Activated CD4-positive, alpha-beta T cell treated with anti-CD3 and anti-CD28 coated beads, Interleukin-2, amount 50 U/mL, for 4 hours (primary cell): Measurements from ENCODE around the gene SLC2A11.
A peak's percentile ranks its signal among the peaks of the same experiment; 100 is the strongest.

Experiments
- DNase-seq, 2 experiments: peaks; one replicate each; pipeline ENCODE4 v3.0.0-alpha.2; 2020

The SLC2A11 gene, protein sequence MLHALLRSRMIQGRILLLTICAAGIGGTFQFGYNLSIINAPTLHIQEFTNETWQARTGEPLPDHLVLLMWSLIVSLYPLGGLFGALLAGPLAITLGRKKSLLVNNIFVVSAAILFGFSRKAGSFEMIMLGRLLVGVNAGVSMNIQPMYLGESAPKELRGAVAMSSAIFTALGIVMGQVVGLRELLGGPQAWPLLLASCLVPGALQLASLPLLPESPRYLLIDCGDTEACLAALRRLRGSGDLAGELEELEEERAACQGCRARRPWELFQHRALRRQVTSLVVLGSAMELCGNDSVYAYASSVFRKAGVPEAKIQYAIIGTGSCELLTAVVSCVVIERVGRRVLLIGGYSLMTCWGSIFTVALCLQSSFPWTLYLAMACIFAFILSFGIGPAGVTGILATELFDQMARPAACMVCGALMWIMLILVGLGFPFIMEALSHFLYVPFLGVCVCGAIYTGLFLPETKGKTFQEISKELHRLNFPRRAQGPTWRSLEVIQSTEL

DNA sequence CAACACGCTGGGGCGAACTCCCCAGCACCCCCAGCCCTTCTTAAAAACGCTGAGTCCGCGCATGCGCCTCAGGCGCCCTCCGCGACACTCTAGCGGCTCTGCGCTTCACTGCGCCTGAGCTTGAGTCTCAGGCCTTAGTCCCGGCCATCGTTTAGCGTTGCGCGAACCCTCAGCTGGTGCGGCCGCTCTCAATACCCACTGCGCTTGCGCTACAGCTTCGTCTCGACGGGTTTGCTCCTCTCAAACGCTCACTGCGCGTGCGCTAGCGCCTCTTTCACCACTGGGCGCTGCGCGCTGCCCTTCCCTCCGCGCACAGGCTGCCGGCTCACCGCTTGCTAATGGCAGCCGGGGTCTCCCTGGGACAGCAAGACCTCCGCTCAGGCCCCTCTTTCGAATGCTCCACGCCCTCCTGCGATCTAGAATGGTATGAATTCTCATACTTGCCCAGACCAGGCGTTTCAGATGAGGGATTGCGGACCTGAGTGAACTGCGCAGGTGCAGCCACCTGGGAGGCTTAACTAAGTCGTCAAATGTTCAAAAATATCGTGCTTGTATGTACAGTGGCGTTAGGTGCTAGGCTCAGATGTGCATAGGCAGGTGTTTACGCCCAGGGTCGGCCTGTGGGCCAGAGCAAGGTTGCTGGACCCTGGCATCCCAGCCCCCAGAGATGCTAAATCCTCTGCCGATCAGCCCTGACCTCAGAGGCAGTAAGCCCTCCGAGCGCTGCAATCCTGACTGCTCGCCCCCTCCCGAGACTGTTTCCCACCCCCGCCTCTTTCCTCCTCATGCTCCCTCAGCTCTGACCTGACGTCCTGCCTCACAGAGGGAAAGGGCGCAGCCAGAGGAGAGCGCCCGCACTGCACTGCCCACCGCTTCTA, at the start of gene SLC2A11:
TSS of gene SLC2A11 (plus strand) at position 270 of the 878 bp plus-strand sequence. CDS start at position 395, 125 bp downstream.
- peak; percentile 86 to 91 for DNase-seq

DNA sequence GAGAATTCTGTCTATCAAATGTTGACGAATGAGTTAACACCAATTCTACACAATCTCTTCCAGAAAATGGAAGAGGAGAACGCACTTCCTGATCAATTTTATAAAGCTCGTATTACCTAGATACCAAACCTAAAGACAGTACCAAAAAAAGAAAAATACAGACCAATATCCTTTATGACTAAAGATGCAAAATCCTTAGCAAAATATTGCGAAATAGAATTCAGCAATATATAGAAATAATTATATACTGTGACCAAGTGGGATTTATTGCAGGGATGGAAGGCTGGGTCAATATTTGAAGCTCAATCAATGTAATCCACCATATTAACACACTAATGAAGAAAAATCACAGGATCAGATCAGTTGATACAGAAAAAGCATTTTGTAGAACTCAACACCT, 45.3 kb upstream of the SLC2A11 start:
- DNase-seq: no peak

DNA sequence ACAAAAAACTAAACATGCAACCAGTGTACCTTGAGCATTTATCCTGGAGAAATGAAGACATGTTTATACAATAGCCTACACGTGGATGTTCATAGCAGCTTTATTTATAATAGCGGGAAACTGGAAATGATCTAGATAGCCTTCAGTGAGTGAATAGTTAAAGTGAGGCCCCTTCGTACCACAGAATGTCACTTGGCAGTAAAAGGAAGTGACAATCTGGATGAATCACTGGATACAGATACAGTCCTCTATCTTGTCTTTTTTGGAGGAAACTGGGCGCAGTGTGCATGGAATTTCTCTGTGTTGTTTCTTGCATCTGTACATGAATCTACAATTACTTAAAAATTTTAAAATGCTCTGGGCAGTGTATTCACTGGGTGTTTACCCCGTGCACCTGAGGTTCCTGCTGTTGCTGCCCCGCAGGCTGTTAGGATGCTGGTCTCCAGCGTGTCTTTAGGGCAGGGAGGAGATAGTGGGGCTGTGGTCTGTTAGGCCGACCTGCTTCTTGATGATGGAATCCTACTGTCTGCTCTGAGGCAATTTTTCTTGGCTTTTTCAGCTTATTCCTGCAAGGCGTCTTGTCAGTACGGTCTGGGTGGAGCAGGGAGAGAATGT, 42.0 kb upstream of the SLC2A11 start:
- no peak for DNase-seq

DNA sequence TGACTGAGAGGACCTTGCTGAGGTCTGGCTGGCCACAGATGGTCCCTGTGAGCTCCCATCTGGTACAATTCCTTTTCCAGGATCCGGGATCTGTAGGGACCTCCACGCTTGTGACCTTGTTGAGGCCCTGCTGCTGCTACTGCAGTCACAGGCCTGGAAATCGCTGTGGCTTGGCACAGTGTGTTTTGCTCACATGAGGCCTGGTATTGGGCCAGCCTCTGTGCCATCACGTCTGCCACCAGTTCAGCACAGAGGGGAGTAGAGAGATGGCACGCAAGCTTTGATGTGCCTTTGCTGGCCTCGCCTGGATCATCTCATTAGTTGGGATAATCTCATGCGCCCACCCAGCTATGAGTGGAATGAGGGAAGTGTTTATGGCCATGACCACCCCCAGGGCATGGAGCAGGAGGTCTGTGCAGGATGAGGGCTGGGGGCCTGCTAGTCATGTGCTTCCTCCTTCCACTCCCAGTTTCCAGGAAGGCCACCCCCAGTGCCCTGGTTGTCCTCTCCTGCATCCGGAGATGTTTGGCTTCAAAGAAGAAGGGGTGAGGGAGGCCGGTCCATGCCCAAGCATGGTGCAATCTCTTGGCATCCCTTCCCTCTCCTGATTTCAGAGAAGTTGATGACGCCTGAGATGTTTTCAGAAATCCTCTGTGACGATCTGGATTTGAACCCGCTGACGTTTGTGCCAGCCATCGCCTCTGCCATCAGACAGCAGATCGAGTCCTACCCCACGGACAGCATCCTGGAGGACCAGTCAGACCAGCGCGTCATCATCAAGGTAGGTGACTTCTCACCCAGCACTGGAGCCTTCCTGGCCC, 41.3 kb upstream of the SLC2A11 start:
- no peak for DNase-seq

DNA sequence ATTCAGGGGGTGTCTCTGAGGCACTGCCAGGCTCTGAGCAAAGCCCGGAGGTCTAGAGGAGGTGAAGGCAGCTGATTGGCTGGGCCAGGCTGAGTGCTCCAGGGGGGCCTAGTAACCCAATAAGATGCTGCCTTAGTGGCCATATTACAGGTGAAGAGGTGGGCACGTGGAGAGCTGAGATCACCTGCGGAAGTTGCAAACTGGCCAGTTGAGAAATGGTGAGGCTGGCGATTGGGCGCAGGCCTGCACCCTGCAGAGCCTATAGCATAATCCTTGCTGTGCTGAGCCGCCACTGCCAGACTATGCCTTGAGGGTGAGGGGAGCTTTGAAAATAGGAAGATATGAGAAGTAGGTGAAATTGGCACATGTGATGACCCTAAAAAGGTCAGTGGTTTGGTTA, 40.5 kb upstream of the SLC2A11 start:
- DNase-seq: no peak

DNA sequence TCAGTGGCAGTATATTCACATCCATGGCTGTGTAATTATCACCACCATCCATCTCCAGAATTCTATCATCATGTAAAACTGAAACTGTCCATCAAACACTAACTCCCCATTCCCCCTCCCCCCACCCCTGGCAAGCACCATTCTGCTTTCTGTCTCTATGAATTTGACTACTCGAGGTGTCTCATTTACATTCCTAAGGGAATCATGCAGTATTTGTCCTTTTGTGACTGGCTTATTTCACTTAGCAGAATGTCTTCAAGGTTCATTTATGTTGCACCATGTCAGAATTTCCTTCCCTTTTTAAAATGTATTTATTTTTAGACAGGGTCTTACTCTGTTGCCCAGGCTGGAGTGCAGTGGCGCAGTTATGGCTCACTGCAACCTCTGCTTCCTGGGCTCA, 39.1 kb upstream of the SLC2A11 start:
- DNase-seq: no peak

DNA sequence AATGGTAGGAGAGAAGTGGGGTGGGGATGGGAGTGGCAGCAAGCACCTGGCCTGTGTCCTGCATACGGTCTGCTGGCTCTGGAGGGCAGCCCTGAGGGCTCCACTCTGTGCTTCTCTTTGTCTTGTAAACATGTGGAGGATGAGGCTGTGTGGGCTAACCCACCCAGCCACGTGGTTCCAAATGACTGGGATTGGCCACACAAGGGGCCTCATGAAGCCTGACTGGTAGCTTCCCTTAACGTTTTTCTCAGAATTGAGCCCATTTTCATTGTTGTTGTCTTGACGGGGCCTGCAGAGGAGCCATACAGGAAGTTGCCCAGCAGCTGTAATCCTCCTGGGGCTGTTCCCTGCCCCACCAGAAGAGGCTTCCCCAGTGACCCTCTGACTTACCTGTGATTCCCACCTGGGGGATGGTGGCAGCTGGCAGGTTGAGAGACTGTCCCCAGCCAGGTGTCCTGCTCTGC, 36.9 kb upstream of the SLC2A11 start:
- no peak for DNase-seq

DNA sequence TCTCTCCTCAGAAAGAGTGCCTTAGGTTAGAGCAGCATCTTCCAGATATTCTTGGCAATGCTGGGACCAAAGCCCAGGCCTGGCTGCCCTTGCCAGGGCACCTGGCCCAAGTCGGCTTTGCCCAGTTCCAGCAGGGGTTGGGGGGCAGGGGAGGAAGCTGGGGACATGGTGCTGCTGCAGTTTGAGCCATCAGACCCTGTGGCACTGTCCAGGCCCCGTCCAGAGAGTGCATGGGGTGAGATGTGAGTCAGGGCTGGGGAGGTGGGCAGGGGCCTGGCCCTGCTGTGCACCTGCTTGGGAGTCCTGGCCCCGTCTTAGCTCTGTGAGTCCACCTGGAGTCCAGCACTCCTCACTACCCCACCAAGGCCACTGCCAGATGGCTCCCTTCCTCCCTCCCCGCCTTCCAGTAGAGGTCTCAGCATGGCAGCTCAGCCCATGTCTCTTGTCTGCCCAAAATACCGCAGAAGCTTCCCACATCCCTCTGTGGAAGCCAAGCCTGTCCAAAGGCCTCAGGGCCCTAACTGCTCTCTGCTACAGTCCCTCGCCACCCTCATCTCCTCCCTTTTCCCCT, 35.5 kb upstream of the SLC2A11 start:
- DNase-seq: no peak

DNA sequence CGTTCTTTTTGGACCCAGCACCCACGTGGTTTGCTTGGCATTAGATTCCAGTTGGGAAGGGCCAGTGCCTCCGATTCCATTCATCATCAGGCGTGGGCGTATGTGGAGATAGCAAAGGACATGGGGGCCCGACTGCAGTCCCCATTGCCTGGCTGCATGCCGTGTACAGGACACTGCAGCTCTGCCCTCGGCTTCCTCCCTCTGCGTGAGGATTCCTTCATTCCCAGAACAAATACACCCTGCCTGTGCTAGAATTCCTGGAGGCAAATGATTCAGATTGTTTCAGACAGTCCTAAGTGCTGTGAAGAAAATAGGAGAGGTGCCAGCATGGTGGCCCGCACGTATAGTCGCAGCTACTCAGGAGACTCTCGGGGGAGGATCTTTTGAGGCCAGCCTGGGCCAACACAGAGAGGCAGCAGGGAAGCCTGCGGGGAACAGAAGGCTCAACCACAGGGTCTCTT, 34.3 kb upstream of the SLC2A11 start:
- no peak for DNase-seq

DNA sequence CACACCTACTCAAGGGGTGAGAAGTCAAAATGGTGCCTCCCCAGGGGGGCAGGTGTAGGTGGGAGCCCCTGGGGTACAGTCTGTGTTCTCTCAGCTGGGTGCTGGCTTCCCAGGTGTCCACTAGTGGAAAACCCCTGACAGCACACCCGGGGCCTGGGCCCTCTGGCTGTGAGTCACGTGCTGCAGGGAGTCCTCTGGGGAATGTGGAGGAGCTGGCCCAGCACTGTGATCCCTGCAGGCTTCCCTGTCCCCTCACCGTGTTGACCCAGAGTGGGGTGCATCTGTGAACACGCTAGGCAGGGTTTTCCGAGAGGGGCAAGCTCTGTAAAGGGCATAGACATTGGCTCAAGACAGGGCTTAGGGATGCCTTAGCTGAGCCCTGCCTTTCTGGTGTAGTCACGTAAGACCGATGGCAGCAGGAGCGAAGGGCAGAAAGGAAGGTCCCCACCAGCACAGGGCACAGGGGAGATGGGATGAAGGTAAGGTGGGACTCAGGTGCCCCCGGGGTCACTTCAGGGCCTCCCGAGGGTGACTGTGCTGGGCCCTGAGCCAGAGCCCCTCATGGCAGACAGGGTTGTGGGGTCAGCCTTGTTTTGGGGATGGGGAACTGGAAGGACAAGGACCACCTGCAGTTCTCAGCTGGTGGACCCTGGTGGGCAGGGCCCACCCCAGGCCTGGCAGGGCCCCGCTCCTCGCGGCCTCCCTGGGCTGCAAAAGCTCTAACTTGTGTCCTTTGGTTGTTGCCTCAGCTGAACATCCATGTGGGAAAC, 33.0 kb upstream of the SLC2A11 start:
- no peak for DNase-seq

DNA sequence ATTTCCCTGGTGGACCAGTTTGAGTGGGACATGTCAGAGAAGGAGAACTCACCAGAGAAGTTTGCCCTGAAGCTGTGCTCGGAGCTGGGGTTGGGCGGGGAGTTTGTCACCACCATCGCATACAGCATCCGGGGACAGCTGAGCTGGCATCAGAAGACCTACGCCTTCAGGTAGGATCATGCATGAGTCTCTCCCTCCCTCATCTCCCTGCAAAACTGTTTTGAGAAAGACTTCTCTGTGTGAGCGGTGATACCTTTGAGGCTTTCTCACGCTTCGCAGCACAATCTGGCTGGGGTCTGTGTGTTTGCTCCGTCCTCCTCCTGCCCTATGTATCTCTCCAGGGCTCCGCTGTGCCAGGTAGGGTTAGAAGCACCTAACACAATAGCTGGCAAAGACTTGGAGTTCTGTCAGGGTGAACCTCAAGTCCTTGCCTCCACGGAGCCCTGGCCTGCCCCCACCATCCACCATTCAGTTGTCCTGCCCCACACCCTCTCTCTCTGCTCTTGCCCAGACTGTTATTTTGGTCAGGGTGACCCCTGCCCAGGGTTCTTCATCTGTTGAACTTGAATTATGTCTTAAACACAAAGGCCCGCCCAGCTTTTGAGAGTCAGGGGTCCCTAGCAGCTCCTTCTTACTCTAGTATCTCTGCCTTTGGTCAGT, 32.3 kb upstream of the SLC2A11 start:
- DNase-seq: no peak

DNA sequence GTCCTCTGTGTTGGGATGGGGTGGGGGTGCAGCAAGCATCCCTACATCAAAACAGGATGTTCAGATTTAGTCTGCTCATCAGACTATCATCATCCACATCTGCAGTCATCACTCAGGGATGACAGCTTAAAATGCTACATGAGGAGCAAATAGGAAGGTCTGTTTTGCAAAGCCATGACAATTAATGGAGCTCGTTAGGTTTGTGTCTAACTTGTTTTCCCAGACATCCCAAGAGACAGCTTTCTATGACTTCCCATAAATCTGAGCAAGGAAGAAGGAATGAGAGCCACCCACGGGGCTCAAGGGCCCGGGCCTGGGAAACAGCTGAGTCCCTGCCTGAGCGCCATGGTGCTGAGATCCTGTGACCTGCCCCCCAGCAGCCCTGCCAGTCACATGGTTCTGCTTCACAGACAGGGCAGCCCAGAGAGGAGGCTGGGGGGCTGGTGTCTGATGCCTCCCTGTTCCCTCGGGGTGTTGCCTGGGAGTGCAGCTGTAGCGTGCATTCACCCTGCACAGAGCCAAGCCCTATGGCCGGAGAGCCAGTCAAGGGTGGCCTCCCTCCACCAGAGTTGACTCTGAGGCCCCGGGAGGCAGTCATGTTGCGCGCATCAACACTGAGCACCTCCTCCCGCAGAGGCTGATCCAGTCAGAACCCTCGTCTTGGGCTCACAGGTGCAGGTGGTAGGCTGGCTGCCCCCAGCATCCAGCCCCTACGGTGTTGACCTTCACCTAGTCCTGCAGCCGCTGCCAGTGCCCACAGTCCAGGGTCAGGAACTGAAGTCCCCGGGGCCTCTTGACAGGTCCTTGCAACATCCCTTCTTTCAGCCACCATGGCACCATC, 30.9 kb upstream of the SLC2A11 start:
- no peak for DNase-seq

DNA sequence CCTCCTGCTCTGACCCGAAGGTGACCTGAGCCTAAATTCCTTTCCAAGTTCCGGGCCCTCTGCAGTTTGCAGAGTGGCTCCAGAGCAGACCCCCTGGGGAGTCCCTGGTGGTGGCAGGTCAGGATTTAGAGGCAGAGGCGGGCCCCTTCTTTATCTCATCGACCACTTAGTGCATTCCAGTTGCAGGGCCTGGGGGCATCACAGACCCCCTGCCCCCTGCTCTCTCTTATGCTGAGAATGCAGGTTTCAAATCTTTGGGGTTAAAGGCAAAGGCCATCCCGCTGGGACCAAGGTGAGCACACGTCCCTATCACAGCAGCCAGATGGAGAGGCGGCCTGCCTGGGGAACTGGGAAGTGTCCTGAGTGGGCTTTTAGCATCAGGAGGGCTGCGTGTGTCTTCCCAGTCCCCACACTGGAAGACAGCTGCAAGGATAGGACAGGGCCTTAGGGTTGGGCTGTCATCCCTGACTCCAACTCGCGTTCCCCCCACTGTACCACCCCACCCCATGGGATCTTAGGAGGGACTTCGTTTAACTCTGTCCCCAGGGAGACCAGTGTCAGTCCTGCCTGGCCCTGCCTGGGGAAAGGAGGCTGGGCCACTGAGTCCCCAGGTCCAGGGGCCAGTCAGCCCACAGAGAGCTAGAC, 30.2 kb upstream of the SLC2A11 start:
- DNase-seq: no peak

DNA sequence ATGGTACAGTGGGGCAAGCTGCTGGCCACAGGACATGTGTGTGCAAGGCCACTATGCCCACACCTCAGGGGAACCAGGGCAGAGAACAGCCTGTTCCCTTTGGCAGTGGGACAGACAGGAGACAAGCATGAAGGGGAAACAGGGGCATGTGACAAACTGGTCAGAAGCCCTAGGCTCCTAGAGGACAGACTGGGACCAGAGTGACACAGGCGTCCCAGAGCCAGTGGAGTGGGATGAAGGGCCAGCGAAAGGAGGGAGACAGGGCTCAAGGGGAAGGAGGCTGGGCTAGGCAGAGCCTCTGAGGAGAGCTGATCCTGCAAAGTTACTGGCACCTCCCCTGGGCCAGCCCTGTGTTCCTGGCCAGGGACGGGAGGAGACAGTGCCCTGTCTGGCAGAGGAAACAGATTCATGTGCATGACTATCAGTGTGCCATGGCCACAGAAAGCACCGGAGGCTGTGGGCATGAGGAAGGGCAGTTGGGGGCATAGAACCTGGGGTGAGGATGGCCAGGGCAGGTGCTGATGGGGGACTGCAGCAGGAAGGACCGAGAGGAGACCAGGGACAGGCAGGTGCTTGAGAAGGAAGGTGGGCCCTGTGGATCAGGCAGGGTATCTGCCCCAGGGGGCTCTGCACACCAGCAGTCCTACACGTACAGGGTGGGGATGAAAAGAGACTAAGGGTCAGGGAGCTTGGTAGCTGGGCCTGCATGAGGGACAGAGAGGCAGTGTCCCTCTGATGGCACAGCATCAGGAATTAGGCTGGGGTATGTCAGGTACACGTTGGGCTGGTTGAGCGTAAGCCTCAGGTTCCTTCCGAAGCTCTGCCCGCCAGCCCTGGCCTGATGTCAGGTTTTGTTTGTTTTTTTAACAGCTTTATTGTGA, 28.6 kb upstream of the SLC2A11 start:
- DNase-seq: no peak

DNA sequence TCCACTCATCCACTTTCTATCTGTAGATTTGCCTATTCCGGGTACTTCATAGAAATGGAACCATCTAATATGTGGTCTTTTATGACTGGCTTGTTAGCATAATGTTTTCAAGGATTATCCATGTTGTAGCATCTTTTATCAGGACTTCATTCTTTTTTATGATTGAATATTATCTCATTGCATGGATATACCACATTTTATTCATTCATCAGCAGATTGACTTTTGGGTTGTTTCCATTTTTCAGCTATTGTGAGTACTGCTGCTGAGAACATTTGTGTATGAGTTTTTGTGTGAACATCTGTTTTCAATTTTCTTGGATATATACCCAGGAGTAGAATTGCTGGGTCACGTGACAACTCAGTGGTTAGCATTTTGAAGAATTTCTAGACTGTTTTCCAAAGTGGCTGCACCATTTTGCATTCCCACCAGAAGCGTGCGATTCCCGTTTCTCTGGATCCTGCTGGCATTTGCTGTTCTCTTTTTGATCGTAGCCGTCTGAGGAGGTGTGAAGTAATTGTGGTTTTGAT, 27.8 kb upstream of the SLC2A11 start:
- no peak for DNase-seq

DNA sequence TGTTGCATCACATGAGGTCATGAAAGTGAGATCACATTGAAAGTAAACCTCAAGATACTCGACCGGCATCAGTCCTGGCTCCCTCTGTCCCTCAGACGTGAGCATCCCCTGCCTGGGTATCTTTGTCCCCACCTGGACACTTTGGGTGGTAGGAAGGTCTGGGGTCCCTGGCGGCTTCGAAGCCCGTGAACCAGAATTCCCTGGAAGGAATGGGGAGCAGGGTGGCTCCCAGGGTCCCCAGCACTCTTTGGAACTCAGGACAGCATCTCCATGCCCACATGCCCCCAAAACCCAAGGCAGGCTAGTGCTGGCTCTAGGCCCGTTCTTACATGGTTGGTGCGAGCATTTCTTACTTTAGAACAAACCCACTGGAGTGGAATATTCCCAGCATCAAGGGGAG, 26.4 kb upstream of the SLC2A11 start:
- no peak for DNase-seq

DNA sequence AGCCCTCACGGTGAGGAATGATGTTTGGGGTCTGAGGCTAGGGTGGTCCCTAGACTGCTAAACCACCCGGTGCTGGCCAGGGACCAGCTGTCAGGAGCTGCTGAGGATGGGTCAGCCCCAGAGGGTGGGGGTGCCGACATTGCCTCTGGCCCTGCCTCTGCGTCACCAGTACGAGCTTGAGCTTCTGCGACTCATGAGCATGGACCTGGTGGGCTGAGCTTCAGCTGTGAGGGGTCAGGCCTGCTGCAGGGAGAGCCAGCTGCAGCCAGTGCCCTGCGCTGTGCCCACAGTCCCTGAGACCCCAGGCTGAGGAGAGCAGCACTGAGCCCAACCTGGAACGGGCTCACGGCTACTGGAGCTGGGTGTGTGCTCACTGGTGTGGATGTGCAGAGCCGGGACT, 25.9 kb upstream of the SLC2A11 start:
- DNase-seq: no peak
